HG02588 (cell line): ENCODE data around the gene OR2T33.
"Not testable (repeated sequence)": the region's sequence is repeated elsewhere in the genome, so short reads cannot be mapped to it uniquely, and the experiment has no call there.

Experiments
- ATAC-seq: cut with Tn5 transposase; IDR thresholded peaks from one replicate; pipeline ENCODE4 v1.9.1; 2021; ENCODE audit warnings: mild to moderate bottlenecking, moderate library complexity; ENCODE audit not compliant: unreplicated experiment

The OR2T33 gene

DNA sequence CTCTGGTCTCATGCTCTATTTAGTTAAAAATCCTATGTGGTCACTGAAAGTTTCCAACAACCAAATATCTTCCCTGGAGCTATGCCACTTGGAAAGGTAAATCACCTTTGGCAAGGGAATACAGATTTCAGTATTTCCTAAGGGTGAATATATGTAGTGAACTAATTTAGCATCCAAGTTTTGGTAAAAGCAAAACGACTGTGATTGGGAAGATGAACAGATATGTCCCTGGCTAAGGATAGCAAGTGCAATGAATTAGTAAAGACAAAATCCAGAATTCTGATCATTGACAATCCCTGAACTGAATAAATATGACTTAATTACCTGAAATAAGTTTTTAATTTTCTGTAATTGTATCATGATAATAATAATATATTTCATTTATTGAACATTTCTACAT lies at the start of gene OR2T33:
Gene OR2T33 (minus strand): TSS at position 101 of the 400 bp plus-strand sequence. CDS start 4,162 bp downstream, outside the sequence.
- ATAC-seq = no peak

- ATAC-seq = no peak
Observed at GRCh38 chr1:248324468-248324867, 46.7 kb upstream of the OR2T33 start, which contains the start of gene OR2M7. Gene OR2M7, minus strand, starts transcription at chr1:248324568. Its CDS starts 0 bp downstream, at chr1:248324568.

- no peak for ATAC-seq
Observed at GRCh38 chr1:248316796-248317195, 39.0 kb upstream of the OR2T33 start.

- ATAC-seq = not testable (repeated sequence)
Observed at GRCh38 chr1:248306740-248307139, 29.0 kb upstream of the OR2T33 start.

DNA sequence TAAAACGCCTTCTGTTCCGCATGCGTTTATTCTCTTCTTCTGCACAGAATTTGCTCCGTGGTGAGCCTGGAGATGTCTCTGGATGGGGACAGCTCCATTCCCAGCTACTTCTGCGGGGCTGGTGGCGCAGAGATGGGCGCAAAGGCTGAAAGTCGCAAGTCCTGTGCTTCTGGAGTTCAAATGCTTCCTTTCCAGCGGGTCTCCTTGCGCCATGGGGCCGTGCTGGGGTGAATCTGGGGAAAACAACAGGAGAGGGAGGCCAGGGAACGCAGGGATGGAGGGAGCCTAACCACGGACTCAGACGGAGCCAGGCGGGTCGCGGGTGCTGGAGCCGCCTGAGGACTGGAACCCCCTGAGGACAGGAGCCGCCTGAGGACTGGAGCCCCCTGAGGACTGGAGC lies 28.3 kb upstream of the OR2T33 start:
- no peak for ATAC-seq

GRCh38 chr1:248305672-248306071 lies 27.9 kb upstream of the OR2T33 start:
- ATAC-seq = not testable (repeated sequence)

GRCh38 chr1:248303324-248303723 lies 25.5 kb upstream of the OR2T33 start, which contains the start of gene OR2T12:
Gene OR2T12, minus strand, starts transcription at chr1:248303424. Its CDS starts 7,846 bp downstream, at chr1:248295578.
- ATAC-seq = no peak

- no peak for ATAC-seq
Observed at GRCh38 chr1:248288391-248288790, 10.6 kb upstream of the OR2T33 start.

- not testable (repeated sequence) for ATAC-seq
Observed at GRCh38 chr1:248273225-248273624, 4.6 kb downstream of the OR2T33 start.

DNA sequence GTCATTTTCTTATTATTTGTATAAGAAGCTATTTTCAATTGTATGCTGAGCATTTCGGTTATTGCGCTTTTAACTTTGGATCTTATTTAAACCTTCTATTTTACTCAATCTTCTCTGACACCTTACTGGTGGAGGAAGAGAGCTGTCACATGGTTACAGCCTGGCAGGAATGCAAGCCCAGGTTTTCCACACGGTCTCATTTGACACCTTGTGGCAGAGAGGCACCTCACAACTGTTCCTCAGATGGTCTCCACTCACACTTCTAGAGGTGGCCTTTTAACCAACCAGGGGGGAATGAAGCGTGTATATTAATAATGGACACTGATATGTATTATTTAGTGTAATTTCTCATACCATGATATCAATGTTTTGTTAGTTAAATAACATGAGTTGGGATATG lies 9.6 kb downstream of the OR2T33 start:
- no peak for ATAC-seq

DNA sequence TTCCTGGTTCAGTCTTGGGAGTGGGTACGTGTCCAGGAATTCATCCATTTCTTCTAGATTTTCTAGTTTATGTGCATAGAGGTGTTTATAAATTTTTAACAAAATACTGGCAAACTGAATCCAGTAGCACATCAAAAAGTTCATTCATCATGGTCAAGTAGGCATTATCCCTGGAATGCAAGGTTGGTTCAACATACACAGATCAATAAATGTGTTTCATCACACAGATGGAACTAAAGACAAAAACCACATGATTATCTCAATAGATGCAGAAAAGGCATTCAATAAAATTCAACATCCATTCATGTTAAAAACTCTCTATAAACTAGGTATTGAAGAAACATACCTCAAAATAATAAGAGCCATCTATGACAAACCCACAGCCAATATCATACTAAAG lies 18.5 kb downstream of the OR2T33 start:
- ATAC-seq = not testable (repeated sequence)

DNA sequence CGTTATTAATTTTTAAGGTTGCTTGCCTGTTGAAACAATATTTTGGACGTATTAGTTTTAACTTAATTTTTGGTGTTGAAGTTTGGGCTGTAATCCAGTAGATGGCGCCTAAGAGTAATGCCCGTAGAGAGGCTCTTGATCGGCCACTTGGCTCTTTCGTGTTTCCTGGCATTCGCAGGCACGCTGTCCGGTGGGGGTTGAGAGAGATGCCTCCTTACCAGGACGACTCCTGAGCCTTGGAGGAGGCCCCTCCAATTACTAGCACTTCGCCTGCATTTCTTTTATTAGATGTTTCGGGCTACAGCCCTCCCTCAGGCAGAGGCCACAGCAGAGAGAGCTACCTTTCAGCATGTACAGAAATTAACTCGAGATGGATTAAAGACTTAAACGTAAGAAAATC lies 34.6 kb downstream of the OR2T33 start:
- ATAC-seq = peak; percentile 81

GRCh38 chr1:248239478-248239877 lies 38.3 kb downstream of the OR2T33 start:
- no peak for ATAC-seq

GRCh38 chr1:248231117-248231516 lies 46.7 kb downstream of the OR2T33 start, which contains the start of gene OR2M4:
Gene OR2M4, plus strand, starts transcription at chr1:248231417. Its CDS starts 7,512 bp downstream, at chr1:248238929.
- ATAC-seq = no peak

- no peak for ATAC-seq
Observed at GRCh38 chr1:248229360-248229908, 48.3 kb downstream of the OR2T33 start.

DNA sequence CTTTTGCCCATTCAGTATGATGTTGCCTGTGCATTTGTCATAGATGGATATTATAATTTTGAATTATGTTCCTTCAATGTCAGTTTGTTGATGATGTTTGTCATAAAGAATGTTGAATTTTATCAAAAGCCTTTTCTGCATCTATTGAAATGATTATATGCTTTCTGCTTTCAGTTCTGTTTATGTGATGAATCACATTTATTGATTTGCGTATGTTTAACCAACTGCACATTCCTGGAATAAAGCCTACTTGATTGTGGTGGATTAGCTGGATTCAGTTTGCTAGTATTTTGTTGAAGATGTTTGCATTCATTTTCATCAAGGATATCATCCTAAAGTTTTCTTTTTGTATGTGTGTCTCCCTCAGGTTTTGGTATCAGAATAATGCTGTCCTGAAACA lies 52.2 kb downstream of the OR2T33 start:
- ATAC-seq = no peak
